ENCODE data around the gene PXYLP1. TPM values are rescaled to one million over a fixed set of nuclear protein-coding genes. Genes with fewer than 3 reads are reported as not detected.

The PXYLP1 gene
- total and polyA plus RNA-seq, 7 donors: 2.4 to 12.2 (median 5.8) TPM

- H3K4me1 ChIP-seq: no peaks in the 10 kb centered on the region
- WGBS, 2 donors: 69 to 79% methylated on average over 6 of the region's 6 CpGs
- H3K4me3 ChIP-seq: no peak overlapping the region
- H3K27ac ChIP-seq: no peak overlapping the region
- intact Hi-C loops (cut with DNase I): no loop called here
- H3K36me3 ChIP-seq: peaks cover 0 to 8% (median 3%) of the 10 kb centered on the region in 4 donors
- no peaks in the 10 kb centered on the region for H3K9me3 ChIP-seq
- peak in 1 of 4 experiments; percentile 12 for TF ChIP-seq CTCF (IDR thresholded peaks at IDR 0.05)
- no peak for TF ChIP-seq POLR2A (IDR thresholded peaks at IDR 0.05)
- H3K27me3 ChIP-seq: no peaks in the 10 kb centered on the region
- DNase-seq: no peak
These were observed 24.2 kb downstream of the PXYLP1 start for GRCh38 chr3:141255846-141256261.

GRCh38 chr3:141256820-141257219, 25.2 kb downstream of the PXYLP1 start:
- 92 to 95% methylated on average over 6 of the region's 6 CpGs for WGBS, 2 donors
- Histone ChIP-seq H3K9me3 (no peaks in the 10 kb centered on the region), H3K4me3 (no peak overlapping the region), H3K27me3 (no peaks in the 10 kb centered on the region), H3K4me1 (peaks cover 0 to 4% (median 0%) of the 10 kb centered on the region in 4 donors), H3K36me3 (peaks cover 0 to 15% (median 3%) of the 10 kb centered on the region in 4 donors), H3K27ac (no peak overlapping the region)
- no peak for DNase-seq
- TF ChIP-seq POLR2A (IDR thresholded peaks at IDR 0.05) (no peak), CTCF (IDR thresholded peaks at IDR 0.05) (no peak), EP300 (IDR thresholded peaks at IDR 0.05) (no peak)
- intact Hi-C loops (cut with DNase I): no loop called here

GRCh38 chr3:141257961-141258360, 26.3 kb downstream of the PXYLP1 start:
- no peak for TF ChIP-seq EP300 (IDR thresholded peaks at IDR 0.05)
- TF ChIP-seq POLR2AphosphoS5 (IDR thresholded peaks at IDR 0.05): no peak
- TF ChIP-seq POLR2A (IDR thresholded peaks at IDR 0.05): no peak
- no peak for TF ChIP-seq CTCF (IDR thresholded peaks at IDR 0.05)
- peaks cover 0 to 20% (median 3%) of the 10 kb centered on the region in 4 donors for H3K36me3 ChIP-seq
- no peaks in the 10 kb centered on the region for H3K9me3 ChIP-seq
- H3K27ac ChIP-seq: no peak overlapping the region
- intact Hi-C loops (cut with DNase I): no loop called here
- peaks cover 0 to 7% (median 0%) of the 10 kb centered on the region in 4 donors for H3K4me1 ChIP-seq
- no peaks in the 10 kb centered on the region for H3K27me3 ChIP-seq
- WGBS, 2 donors: 86 to 89% methylated on average over 8 of the region's 8 CpGs
- no peak for DNase-seq
- H3K4me3 ChIP-seq: no peak overlapping the region

- H3K4me1 ChIP-seq: peaks cover 0 to 7% (median 0%) of the 10 kb centered on the region in 4 donors
- WGBS, 2 donors: 88 to 99% methylated on average over 2 of the region's 2 CpGs
These were observed 27.3 kb downstream of the PXYLP1 start for GRCh38 chr3:141258973-141259372.

More at GRCh38 chr3:141258973-141259372, 27.3 kb downstream of the PXYLP1 start:
- H3K36me3 ChIP-seq: peaks cover 0 to 25% (median 3%) of the 10 kb centered on the region in 4 donors
- TF ChIP-seq EP300 (IDR thresholded peaks at IDR 0.05): no peak
- no peak for TF ChIP-seq POLR2AphosphoS5 (IDR thresholded peaks at IDR 0.05)
- no peak for TF ChIP-seq POLR2A (IDR thresholded peaks at IDR 0.05)
- TF ChIP-seq CTCF (IDR thresholded peaks at IDR 0.05): no peak
- H3K9me3 ChIP-seq: no peaks in the 10 kb centered on the region
- no peak for DNase-seq
- no peak overlapping the region for H3K27ac ChIP-seq
- no peak overlapping the region for H3K4me3 ChIP-seq
- intact Hi-C loops (cut with DNase I): no loop called here
- no peaks in the 10 kb centered on the region for H3K27me3 ChIP-seq

Measured in sigmoid colon (tissue), 7 donors.